GM19467 (cell line): ENCODE results near the gene RPL29.

Source experiments
- ATAC-seq: cut with Tn5 transposase; IDR thresholded peaks from one replicate; pipeline ENCODE4 v1.9.1; 2021; ENCODE audit warnings: mild to moderate bottlenecking, moderate library complexity; ENCODE audit not compliant: unreplicated experiment

Gene RPL29

GRCh38 chr3:51966922-51967383, 28.7 kb downstream of the RPL29 start:
- ATAC-seq = no peak

GRCh38 chr3:51966486-51966885, 29.2 kb downstream of the RPL29 start:
- ATAC-seq = no peak

DNA sequence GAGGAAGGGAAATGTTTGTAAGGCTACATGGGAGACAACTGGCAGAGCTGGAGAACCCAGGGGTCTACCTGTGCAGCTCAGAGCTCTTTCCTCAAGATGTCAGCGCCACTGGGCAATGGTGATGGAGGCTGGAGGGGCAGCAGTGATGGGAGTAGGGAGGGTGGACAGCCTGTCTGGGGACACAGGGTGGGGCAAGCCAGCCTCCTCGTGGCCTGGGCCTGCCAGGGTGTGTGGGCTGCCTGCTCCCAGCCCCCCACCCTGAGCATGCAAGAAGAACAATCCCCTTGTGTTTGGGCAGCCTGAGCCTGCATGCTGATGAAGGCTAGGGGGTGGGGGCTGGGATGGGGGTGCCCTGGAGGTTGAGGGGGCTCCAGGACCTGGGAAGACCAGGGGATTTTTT, 29.7 kb downstream of the RPL29 start:
- no peak for ATAC-seq

GRCh38 chr3:51964521-51964920, 31.2 kb downstream of the RPL29 start:
- ATAC-seq = no peak

DNA sequence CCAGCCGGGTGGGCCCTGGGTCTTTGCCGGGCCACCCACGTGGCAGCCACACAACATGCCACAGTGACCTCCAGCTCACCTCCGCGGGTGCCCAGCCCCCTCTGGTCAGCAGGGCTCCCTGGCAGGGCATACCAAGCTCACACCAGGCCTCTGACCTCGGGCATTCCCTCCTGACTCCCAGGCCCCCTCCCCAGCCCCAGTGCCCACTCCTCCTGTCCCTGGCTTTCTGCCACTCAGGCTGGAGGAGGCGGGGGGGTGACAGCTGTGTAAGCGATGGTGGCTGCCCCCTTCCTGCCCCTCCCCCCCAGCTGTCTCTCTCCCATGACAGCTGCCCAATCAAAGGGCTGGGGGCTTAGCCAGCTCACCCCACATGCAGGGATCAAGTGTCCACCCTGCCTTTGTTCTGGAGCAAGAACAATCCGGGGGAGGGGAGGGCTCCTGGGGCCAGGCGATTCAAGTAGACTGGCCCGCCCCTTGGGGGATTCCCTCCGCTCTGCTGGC, 31.7 kb downstream of the RPL29 start:
- no peak for ATAC-seq

GRCh38 chr3:51962854-51963530, 32.7 kb downstream of the RPL29 start:
- ATAC-seq = no peak

- no peak for ATAC-seq
These were observed 33.8 kb downstream of the RPL29 start for GRCh38 chr3:51961602-51962569.

DNA sequence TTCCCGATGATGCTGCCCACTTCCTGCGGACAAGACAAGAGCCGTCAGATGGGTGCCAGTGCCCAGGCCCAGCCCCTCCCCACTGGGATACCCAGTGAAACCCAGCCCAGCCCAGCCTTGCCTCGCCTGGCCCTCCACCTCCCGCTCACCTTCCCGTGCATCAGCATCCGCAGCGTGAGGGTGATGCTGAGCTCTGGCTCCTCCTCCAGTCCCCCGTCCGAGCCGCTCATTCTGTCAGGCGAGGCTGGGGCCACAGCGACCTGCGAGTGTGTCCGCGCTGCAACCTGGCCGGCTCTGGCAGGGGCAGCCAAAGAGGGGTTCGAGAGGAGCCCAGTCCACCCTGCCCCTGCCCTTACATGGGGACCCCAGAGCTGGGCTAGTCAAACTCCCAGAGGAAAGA, 34.7 kb downstream of the RPL29 start:
- ATAC-seq = no peak

- no peak for ATAC-seq
These were observed 35.3 kb downstream of the RPL29 start for GRCh38 chr3:51960386-51960785.

DNA sequence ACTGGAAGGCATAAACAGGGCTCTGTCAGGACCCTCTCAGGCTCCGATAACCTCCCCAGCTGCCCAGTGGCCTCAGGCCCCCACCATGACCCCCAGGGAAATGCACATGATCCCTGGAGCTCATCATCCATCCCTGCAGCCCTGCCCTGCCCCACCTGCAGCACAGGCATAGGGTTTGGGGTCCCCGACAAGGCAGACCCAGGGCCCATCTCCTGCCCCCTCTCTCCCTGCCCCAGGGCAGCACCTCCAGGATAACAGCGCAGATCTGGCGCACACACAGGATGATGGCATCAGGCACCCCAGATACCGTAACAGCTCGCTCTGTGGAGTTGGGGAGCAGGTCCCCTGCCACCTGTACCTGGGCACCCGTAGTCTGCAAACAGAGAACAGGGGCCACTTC, 36.0 kb downstream of the RPL29 start:
- ATAC-seq = no peak

GRCh38 chr3:51958603-51959521, 36.8 kb downstream of the RPL29 start:
- no peak for ATAC-seq

GRCh38 chr3:51957520-51958205, 38.0 kb downstream of the RPL29 start:
- no peak for ATAC-seq

DNA sequence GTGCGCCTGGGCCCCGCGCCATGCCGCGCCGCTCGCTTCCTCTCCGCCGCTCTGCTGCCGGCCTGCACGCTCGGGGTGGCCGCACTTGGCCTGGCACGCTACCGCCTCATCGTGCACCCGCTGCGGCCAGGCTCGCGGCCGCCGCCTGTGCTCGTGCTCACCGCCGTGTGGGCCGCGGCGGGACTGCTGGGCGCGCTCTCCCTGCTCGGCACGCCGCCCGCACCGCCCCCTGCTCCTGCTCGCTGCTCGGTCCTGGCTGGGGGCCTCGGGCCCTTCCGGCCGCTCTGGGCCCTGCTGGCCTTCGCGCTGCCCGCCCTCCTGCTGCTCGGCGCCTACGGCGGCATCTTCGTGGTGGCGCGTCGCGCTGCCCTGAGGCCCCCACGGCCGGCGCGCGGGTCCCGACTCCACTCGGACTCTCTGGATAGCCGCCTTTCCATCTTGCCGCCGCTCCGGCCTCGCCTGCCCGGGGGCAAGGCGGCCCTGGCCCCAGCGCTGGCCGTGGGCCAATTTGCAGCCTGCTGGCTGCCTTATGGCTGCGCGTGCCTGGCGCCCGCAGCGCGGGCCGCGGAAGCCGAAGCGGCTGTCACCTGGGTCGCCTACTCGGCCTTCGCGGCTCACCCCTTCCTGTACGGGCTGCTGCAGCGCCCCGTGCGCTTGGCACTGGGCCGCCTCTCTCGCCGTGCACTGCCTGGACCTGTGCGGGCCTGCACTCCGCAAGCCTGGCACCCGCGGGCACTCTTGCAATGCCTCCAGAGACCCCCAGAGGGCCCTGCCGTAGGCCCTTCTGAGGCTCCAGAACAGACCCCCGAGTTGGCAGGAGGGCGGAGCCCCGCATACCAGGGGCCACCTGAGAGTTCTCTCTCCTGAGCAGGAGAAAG, 39.6 kb downstream of the RPL29 start:
- ATAC-seq = no peak

DNA sequence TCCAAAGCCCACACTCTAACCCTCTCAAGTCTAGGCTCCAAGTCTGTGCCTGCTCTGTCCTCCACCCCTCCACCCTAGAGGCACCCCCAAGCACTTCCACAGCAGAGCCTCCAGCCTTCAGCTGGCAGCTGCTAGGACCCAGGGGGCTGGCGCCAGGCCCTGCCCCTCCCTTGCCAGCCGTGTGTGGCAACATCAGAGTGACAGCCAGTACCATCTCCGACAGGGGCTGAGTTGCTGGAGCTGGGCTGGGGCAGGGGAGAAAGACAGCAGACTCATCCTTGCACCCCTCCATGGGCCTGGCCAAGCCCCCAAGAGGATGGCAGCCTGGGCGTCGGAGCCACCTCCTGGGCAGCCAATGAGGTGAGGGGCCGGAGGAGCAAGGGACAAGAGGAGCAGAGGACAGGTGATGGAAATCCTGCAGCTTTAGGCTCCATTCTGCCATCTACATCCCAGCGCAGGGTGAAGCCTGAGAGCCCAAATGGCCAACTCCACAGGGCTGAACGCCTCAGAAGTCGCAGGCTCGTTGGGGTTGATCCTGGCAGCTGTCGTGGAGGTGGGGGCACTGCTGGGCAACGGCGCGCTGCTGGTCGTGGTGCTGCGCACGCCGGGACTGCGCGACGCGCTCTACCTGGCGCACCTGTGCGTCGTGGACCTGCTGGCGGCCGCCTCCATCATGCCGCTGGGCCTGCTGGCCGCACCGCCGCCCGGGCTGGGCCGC, 40.4 kb downstream of the RPL29 start, which contains the start of gene GPR62:
Gene GPR62, plus strand, starts transcription at position 207 of the 718 bp plus-strand sequence. Its CDS starts 272 bp downstream, at position 479.
- no peak for ATAC-seq

- ATAC-seq = no peak
These were observed 41.0 kb downstream of the RPL29 start for GRCh38 chr3:51954713-51955112.

- no peak for ATAC-seq
These were observed 41.6 kb downstream of the RPL29 start for GRCh38 chr3:51954105-51954504.

DNA sequence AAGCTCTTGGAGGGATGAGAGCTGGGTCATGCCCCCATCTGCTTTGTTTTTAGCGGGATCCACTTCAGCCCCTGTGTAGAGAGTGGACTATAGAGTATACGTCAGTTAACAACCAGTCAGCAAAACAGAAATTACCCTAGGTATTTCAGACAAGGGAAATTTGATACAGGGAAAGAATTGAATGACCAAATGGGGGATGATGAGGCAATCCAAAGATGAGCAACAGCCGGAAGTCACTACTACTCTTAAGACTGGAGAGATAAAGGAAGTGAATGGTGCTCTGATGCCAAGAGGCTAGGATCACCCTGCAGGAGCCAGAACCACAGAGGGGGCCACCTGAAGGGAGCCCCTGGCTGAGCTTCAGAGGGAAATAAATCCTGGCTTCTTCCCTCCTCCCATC, 42.2 kb downstream of the RPL29 start:
- no peak for ATAC-seq

DNA sequence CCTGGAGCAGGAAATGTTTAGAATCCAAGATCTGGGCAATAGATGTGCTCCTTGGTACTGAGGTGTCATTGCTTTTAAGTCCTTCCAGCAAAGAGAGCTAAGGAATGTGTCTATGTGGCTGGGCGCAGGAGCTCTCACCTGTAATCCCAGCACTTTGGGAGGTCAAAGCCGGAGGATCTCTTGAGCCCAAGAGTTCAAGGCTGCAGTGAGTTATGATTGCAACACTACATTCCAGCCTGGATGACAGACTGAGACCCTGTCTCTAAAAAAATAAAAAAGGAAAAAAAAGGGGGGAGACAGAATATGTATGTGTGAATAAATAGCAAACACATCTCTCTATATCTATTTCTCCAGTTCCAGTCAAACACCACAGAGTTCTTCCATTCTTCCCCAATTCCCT, 44.8 kb downstream of the RPL29 start:
- no peak for ATAC-seq
